OCI-LY7 (cell line): ENCODE measurements around the gene CCDC134. TPM values are rescaled to one million over a fixed set of nuclear protein-coding genes. Genes with fewer than 3 reads are reported as not detected.

Source experiments
- BruUV-seq: library from RNA; stranded (reverse); fragments of 400-500 nt; replicated peaks from 2 replicates; lab custom pipeline; 2021; lab: Mats Ljungman, UMichigan
- CTCF ChIA-PET: fragments of 300-600 bp; sonication (Branson Sonifier 250); formaldehyde crosslinking; loops from one replicate; lab custom pipeline; 2022; ENCODE audit warnings: antibody characterized with exemption; ENCODE audit not compliant: unreplicated experiment; lab: Charles Lee
- POLR2A ChIA-PET: fragments of 300-600 bp; sonication (Branson Sonifier 250); formaldehyde crosslinking; loops from one replicate; lab custom pipeline; 2022; ENCODE audit warnings: antibody characterized with exemption; lab: Charles Lee
- DNase-seq: peaks from one replicate; pipeline ENCODE4 v3.0.0-alpha.2; 2015; ENCODE audit warnings: low spot score
- H2AFZ ChIP-seq: fragments of 200-600 bp; sonication (generic), shearing (Covaris generic); 2 replicates; pipeline ENCODE4 v1.6.1; 2014; ENCODE audit warnings: mild to moderate bottlenecking, antibody characterized with exemption, low read length, moderate library complexity
- H3K27ac ChIP-seq: fragments of 200-600 bp; sonication (generic); 2 replicates; pipeline ENCODE4 v1.5.1; 2014; ENCODE audit warnings: mixed run types, low read depth, mild to moderate bottlenecking, moderate library complexity, low read length, inconsistent platforms; ENCODE audit not compliant: poor library complexity, severe bottlenecking
- H3K36me3 ChIP-seq: fragments of 200-600 bp; sonication (generic); 2 replicates; pipeline ENCODE4 v1.6.1; 2014; ENCODE audit warnings: mild to moderate bottlenecking, antibody characterized with exemption, low read length, moderate library complexity, mixed read lengths; ENCODE audit not compliant: insufficient read depth
- H3K4me1 ChIP-seq: fragments of 200-600 bp; sonication (generic); 2 replicates; pipeline ENCODE4 v1.5.1; 2014; ENCODE audit warnings: mild to moderate bottlenecking, low read length; ENCODE audit not compliant: insufficient read depth, poor library complexity, severe bottlenecking
- H3K4me2 ChIP-seq: fragments of 200-600 bp; sonication (generic); 2 replicates; pipeline ENCODE4 v1.6.1; 2014; ENCODE audit warnings: mild to moderate bottlenecking, low read length
- H3K4me3 ChIP-seq: fragments of 200-600 bp; sonication (generic); 2 replicates; pipeline ENCODE4 v1.5.1; 2014; ENCODE audit warnings: mild to moderate bottlenecking, low read depth, low read length; ENCODE audit not compliant: poor library complexity, severe bottlenecking
- H3K79me2 ChIP-seq: fragments of 200-600 bp; sonication (generic); 2 replicates; pipeline ENCODE4 v1.6.1; 2016; ENCODE audit warnings: low read depth, mild to moderate bottlenecking, low read length, moderate library complexity, mixed read lengths; ENCODE audit not compliant: insufficient read depth
- H3K9me2 ChIP-seq: fragments of 200-600 bp; sonication (generic); 2 replicates; pipeline ENCODE4 v1.6.1; 2016; ENCODE audit warnings: mild to moderate bottlenecking, low read length, mixed read lengths; ENCODE audit not compliant: insufficient read depth
- H3K9me3 ChIP-seq: fragments of 200-600 bp; sonication (generic); 2 replicates; pipeline ENCODE4 v1.6.1; 2014; ENCODE audit warnings: mild to moderate bottlenecking, mixed run types, low read length, mixed read lengths
- H4K20me1 ChIP-seq: fragments of 200-600 bp; sonication (generic); 2 replicates; pipeline ENCODE4 v1.6.1; 2014; ENCODE audit warnings: mild to moderate bottlenecking, antibody characterized with exemption, low read length, moderate library complexity, mixed read lengths; ENCODE audit not compliant: insufficient read depth
- EZH2phosphoT487 ChIP-seq: fragments of 200-600 bp; sonication (generic); IDR thresholded peaks from 2 replicates; pipeline ENCODE4 v1.6.1; 2018; ENCODE audit warnings: low read depth, borderline replicate concordance, mild to moderate bottlenecking, mixed run types, antibody characterized with exemption, low read length, moderate library complexity, mixed read lengths
- intact Hi-C: fragments of 100-400 bp; cut with micrococcal nuclease; formaldehyde crosslinking; loops from one replicate; pipeline ENCODE4 v1.10.0; 2022; ENCODE audit not compliant: unreplicated experiment
- total RNA-seq, 2 experiments: library from RNA; depleted of rRNA in 1 of 2; stranded (reverse); fragments of >200 nt in 1 of 2; shearing (Covaris generic) in 1 of 2; gene quantifications; 2 replicates each; pipeline ENCODE4 v1.2.3, GENCODE V29; 2014 to 2022
- TF ChIP-seq, protein P1 (sequence below): fragments of 200-600 bp; sonication (generic); conservative IDR thresholded peaks from 2 replicates; pipeline ENCODE4 v1.5.1; 2014; ENCODE audit warnings: mild to moderate bottlenecking, antibody characterized with exemption, low read length, moderate library complexity, mixed read lengths

Gene CCDC134
- total RNA-seq, 2 experiments from 2014 or later = 17.3 to 23.8 TPM

DNA sequence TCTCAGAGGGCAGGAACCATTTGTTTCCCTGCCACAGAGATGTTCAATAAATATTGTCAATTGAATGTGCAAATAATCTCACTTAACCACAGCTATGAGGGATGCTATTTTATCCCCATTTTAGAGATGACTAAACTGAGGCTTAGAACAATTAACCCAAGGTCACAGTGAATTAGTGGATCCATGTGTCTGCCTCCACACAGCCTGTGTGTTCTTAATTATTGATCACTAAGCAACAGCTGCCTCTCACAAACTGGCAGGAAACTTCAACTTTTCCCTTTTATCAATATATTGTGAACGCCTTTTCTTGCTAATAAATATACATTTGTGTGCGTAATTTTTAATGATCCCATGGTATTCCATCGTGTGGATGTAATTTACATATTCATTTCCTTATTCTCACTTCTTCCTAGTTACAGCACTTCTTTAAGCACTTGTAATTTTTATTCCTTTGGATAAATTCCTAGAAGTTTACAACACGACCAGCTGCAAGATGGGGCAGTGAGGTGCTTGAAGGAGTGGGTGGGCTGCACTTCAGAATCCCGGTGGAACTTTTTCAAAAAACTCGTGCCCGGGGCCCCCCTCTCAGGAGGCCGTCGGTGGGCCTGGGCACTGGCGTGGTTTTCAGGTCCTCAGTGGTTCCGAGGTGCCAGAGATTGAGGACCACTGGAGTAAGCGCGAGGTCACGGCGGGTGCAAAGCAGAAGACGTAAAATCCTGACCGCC is 31.5 kb downstream of the CCDC134 start:
- Histone ChIP-seq H3K4me1 (peaks cover 56% of the 10 kb centered on the region), H3K27ac (peak overlapping the region; percentile 84), H3K9me2 (no peaks in the 10 kb centered on the region), H3K79me2 (peaks cover 51% of the 10 kb centered on the region), H2AFZ (peak overlapping the region; percentile 52; the same call in 1 of the 2 replicates), H3K36me3 (peaks cover 38% of the 10 kb centered on the region), H4K20me1 (peaks cover 12% of the 10 kb centered on the region), H3K4me2 (peak overlapping the region; percentile 89), H3K9me3 (no peaks in the 10 kb centered on the region; the same call in 1 of the 2 replicates), H3K4me3 (peak overlapping the region; percentile 90)
- no peak for TF ChIP-seq EZH2phosphoT487
- TF ChIP-seq, protein P1, sequence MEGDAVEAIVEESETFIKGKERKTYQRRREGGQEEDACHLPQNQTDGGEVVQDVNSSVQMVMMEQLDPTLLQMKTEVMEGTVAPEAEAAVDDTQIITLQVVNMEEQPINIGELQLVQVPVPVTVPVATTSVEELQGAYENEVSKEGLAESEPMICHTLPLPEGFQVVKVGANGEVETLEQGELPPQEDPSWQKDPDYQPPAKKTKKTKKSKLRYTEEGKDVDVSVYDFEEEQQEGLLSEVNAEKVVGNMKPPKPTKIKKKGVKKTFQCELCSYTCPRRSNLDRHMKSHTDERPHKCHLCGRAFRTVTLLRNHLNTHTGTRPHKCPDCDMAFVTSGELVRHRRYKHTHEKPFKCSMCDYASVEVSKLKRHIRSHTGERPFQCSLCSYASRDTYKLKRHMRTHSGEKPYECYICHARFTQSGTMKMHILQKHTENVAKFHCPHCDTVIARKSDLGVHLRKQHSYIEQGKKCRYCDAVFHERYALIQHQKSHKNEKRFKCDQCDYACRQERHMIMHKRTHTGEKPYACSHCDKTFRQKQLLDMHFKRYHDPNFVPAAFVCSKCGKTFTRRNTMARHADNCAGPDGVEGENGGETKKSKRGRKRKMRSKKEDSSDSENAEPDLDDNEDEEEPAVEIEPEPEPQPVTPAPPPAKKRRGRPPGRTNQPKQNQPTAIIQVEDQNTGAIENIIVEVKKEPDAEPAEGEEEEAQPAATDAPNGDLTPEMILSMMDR = no peak
- intact Hi-C loops = loop anchor here (2.0 to 5.0 kb wide), 3 partner anchors 90 to 115 kb away; partner anchors contain the start of gene CENPM
- BruUV-seq = TSS peak; percentile 94
- DNase-seq = no peak
- ChIA-PET POLR2A (interaction anchor here (1.0 to 2.0 kb wide), 5 partner anchors 8 to 30 kb away, joined by 3 to 6 read pairs (median 4); no protein-coding TSS in a partner anchor), CTCF (no interaction called here)

GRCh38 chr22:41832553-41833368 is 32.3 kb downstream of the CCDC134 start, which contains the start of gene SREBF2:
Gene SREBF2, plus strand, starts transcription at chr22:41833105. Its CDS starts 166 bp downstream, at chr22:41833271.
- TF ChIP-seq, protein P1 = no peak
- no peak for TF ChIP-seq EZH2phosphoT487
- H3K27ac ChIP-seq = peak within 1 kb of the TSS; percentile 84
- intact Hi-C loops = loop anchor here (1.0 to 5.0 kb wide), 4 partner anchors 30 to 114 kb away; partner anchors contain the start of gene CENPM
- H4K20me1 ChIP-seq = peaks cover 12% of the 10 kb centered on the region
- H3K4me1 ChIP-seq = peaks cover 57% of the 10 kb centered on the region
- H3K4me2 ChIP-seq = peak within 1 kb of the TSS; percentile 89
- POLR2A ChIA-PET = interaction anchor here (1.0 to 1.6 kb wide), 6 partner anchors 10 to 114 kb away, joined by 3 to 5 read pairs (median 4); partner anchors contain the start of gene CENPM
- DNase-seq = peak; percentile 100
- BruUV-seq = no TSS peak
- CTCF ChIA-PET = no interaction called here
- H3K4me3 ChIP-seq = peak within 1 kb of the TSS; percentile 90
- H3K79me2 ChIP-seq = peaks cover 54% of the 10 kb centered on the region
- peak within 1 kb of the TSS; percentile 52; the same call in 1 of the 2 replicates for H2AFZ ChIP-seq
- H3K9me2 ChIP-seq = no peaks in the 10 kb centered on the region
- no peaks in the 10 kb centered on the region; the same call in 1 of the 2 replicates for H3K9me3 ChIP-seq
- peaks cover 42% of the 10 kb centered on the region for H3K36me3 ChIP-seq
